ENCODE results near the gene DPP10.

- TF ChIP-seq ZNF274 (IDR thresholded peaks at IDR 0.05; ENCODE audit: low read depth, low read length) (no peak), YY1 (IDR thresholded peaks at IDR 0.05; ENCODE audit: insufficient read depth, insufficient read length) (no peak), SUZ12 (IDR thresholded peaks at IDR 0.05; ENCODE audit: extremely low read depth, insufficient read depth, insufficient read length) (no peak)
These were observed 1211.9 kb downstream of the DPP10 start for GRCh38 chr2:115654362-115654761.

Data from NT2/D1 (cell line).